ENCODE data around the gene MOAP1. TPM values are rescaled to one million over a fixed set of nuclear protein-coding genes. Genes with fewer than 3 reads are reported as not detected.

Gene MOAP1
- total and polyA plus RNA-seq, 2 experiments from 2014 or later, result 8.6 to 21.6 TPM

DNA sequence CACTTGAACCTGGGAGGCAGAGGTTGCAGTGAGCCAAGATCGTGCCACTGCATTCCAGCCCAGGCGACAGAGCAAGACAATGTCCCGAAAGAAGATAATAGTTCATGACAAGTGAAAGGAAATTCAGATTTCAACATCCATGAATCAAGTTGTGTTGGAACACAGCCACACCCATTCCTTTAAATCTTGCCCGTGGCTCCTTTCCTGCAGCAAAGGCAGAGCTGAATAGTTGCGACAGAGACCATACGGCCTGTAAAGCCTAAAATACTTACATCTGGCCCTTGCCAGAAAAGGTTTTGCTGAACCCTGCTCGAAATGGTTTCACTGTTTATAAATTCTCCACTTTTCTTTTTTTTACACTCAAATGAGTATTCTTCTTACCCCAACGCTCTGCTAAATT, 51.2 kb downstream of the MOAP1 start:
- H3K4me3 ChIP-seq, result no peak overlapping the region
- Mint-ChIP-seq H3K27ac (no peak overlapping the region), H3K9me3 (no peaks in the 10 kb centered on the region), H3K4me3 (no peak overlapping the region), H3K36me3 (ENCODE audit: low read depth) (no peaks in the 10 kb centered on the region), H3K27me3 (ENCODE audit: insufficient read depth, low read depth, poor library complexity) (no peaks in the 10 kb centered on the region), H3K4me1 (peaks cover 7% of the 10 kb centered on the region; the same call in 1 of the 3 replicates)
- no peaks in the 10 kb centered on the region for H3K27me3 ChIP-seq (ENCODE audit: insufficient read depth)
- H3K27ac ChIP-seq (ENCODE audit: low read depth), result no peak overlapping the region
- H3K4me2 ChIP-seq, result no peak overlapping the region
- no peaks in the 10 kb centered on the region for H3F3A ChIP-seq (replicated peaks; ENCODE audit: low read depth)
- H3K9me2 ChIP-seq (ENCODE audit: insufficient read depth), result no peaks in the 10 kb centered on the region
- H2AFZ ChIP-seq, result no peak overlapping the region
- no peaks in the 10 kb centered on the region for H3K4me1 ChIP-seq (ENCODE audit: insufficient read depth)
- H3K36me3 ChIP-seq (ENCODE audit: insufficient read depth), result no peaks in the 10 kb centered on the region
- ATAC-seq, result no peak
- H3K79me2 ChIP-seq (replicated peaks; ENCODE audit: insufficient read depth), result no peaks in the 10 kb centered on the region
- TF ChIP-seq POLR2AphosphoS5 (IDR thresholded peaks at IDR 0.05; ENCODE audit: low read depth) (no peak), CREB1 (CRISPR knock-in tag; IDR thresholded peaks at IDR 0.05; ENCODE audit: low read depth) (no peak), EZH2 (IDR thresholded peaks at IDR 0.05; ENCODE audit: low read depth, unreplicated experiment) (no peak), NANOG (IDR thresholded peaks at IDR 0.05; ENCODE audit: borderline replicate concordance) (no peak), JUNB (IDR thresholded peaks at IDR 0.05; ENCODE audit: unreplicated experiment) (no peak), ZNF331 (CRISPR knock-in tag; IDR thresholded peaks at IDR 0.05; ENCODE audit: low read depth) (no peak), EZH2phosphoT487 (IDR thresholded peaks at IDR 0.05; ENCODE audit: unreplicated experiment) (no peak), ZNF114 (CRISPR knock-in tag; IDR thresholded peaks at IDR 0.05) (no peak)
- TF ChIP-seq, protein P1, sequence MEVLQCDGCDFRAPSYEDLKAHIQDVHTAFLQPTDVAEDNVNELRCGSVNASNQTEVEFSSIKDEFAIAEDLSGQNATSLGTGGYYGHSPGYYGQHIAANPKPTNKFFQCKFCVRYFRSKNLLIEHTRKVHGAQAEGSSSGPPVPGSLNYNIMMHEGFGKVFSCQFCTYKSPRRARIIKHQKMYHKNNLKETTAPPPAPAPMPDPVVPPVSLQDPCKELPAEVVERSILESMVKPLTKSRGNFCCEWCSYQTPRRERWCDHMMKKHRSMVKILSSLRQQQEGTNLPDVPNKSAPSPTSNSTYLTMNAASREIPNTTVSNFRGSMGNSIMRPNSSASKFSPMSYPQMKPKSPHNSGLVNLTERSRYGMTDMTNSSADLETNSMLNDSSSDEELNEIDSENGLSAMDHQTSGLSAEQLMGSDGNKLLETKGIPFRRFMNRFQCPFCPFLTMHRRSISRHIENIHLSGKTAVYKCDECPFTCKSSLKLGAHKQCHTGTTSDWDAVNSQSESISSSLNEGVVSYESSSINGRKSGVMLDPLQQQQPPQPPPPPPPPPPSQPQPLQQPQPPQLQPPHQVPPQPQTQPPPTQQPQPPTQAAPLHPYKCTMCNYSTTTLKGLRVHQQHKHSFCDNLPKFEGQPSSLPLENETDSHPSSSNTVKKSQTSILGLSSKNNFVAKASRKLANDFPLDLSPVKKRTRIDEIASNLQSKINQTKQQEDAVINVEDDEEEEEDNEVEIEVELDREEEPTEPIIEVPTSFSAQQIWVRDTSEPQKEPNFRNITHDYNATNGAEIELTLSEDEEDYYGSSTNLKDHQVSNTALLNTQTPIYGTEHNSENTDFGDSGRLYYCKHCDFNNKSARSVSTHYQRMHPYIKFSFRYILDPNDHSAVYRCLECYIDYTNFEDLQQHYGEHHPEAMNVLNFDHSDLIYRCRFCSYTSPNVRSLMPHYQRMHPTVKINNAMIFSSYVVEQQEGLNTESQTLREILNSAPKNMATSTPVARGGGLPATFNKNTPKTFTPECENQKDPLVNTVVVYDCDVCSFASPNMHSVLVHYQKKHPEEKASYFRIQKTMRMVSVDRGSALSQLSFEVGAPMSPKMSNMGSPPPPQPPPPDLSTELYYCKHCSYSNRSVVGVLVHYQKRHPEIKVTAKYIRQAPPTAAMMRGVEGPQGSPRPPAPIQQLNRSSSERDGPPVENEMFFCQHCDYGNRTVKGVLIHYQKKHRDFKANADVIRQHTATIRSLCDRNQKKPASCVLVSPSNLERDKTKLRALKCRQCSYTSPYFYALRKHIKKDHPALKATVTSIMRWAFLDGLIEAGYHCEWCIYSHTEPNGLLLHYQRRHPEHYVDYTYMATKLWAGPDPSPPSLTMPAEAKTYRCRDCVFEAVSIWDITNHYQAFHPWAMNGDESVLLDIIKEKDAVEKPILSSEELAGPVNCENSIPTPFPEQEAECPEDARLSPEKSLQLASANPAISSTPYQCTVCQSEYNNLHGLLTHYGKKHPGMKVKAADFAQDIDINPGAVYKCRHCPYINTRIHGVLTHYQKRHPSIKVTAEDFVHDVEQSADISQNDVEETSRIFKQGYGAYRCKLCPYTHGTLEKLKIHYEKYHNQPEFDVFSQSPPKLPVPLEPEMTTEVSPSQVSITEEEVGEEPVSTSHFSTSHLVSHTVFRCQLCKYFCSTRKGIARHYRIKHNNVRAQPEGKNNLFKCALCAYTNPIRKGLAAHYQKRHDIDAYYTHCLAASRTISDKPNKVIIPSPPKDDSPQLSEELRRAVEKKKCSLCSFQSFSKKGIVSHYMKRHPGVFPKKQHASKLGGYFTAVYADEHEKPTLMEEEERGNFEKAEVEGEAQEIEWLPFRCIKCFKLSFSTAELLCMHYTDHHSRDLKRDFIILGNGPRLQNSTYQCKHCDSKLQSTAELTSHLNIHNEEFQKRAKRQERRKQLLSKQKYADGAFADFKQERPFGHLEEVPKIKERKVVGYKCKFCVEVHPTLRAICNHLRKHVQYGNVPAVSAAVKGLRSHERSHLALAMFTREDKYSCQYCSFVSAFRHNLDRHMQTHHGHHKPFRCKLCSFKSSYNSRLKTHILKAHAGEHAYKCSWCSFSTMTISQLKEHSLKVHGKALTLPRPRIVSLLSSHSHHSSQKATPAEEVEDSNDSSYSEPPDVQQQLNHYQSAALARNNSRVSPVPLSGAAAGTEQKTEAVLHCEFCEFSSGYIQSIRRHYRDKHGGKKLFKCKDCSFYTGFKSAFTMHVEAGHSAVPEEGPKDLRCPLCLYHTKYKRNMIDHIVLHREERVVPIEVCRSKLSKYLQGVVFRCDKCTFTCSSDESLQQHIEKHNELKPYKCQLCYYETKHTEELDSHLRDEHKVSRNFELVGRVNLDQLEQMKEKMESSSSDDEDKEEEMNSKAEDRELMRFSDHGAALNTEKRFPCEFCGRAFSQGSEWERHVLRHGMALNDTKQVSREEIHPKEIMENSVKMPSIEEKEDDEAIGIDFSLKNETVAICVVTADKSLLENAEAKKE (CRISPR knock-in tag; IDR thresholded peaks at IDR 0.05), result no peak
- TF ChIP-seq, protein P2, sequence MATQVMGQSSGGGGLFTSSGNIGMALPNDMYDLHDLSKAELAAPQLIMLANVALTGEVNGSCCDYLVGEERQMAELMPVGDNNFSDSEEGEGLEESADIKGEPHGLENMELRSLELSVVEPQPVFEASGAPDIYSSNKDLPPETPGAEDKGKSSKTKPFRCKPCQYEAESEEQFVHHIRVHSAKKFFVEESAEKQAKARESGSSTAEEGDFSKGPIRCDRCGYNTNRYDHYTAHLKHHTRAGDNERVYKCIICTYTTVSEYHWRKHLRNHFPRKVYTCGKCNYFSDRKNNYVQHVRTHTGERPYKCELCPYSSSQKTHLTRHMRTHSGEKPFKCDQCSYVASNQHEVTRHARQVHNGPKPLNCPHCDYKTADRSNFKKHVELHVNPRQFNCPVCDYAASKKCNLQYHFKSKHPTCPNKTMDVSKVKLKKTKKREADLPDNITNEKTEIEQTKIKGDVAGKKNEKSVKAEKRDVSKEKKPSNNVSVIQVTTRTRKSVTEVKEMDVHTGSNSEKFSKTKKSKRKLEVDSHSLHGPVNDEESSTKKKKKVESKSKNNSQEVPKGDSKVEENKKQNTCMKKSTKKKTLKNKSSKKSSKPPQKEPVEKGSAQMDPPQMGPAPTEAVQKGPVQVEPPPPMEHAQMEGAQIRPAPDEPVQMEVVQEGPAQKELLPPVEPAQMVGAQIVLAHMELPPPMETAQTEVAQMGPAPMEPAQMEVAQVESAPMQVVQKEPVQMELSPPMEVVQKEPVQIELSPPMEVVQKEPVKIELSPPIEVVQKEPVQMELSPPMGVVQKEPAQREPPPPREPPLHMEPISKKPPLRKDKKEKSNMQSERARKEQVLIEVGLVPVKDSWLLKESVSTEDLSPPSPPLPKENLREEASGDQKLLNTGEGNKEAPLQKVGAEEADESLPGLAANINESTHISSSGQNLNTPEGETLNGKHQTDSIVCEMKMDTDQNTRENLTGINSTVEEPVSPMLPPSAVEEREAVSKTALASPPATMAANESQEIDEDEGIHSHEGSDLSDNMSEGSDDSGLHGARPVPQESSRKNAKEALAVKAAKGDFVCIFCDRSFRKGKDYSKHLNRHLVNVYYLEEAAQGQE (IDR thresholded peaks at IDR 0.05; ENCODE audit: unreplicated experiment), result no peak
- TF ChIP-seq, protein P3, sequence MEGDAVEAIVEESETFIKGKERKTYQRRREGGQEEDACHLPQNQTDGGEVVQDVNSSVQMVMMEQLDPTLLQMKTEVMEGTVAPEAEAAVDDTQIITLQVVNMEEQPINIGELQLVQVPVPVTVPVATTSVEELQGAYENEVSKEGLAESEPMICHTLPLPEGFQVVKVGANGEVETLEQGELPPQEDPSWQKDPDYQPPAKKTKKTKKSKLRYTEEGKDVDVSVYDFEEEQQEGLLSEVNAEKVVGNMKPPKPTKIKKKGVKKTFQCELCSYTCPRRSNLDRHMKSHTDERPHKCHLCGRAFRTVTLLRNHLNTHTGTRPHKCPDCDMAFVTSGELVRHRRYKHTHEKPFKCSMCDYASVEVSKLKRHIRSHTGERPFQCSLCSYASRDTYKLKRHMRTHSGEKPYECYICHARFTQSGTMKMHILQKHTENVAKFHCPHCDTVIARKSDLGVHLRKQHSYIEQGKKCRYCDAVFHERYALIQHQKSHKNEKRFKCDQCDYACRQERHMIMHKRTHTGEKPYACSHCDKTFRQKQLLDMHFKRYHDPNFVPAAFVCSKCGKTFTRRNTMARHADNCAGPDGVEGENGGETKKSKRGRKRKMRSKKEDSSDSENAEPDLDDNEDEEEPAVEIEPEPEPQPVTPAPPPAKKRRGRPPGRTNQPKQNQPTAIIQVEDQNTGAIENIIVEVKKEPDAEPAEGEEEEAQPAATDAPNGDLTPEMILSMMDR (conservative IDR thresholded peaks at IDR 0.05; ENCODE audit: low read depth in 2 of 2), result no peak
- H4K20me1 ChIP-seq (replicated peaks; ENCODE audit: insufficient read depth), result no peaks in the 10 kb centered on the region
- DNase-seq (ENCODE audit: low spot score), result no peak

All from GM23338 (cell line).